ENCODE data around the gene CLEC1A. TPM values are rescaled to one million over a fixed set of nuclear protein-coding genes. Genes with fewer than 3 reads are reported as not detected.
A peak's percentile ranks its signal among the peaks of the same experiment; 100 is the strongest.

The CLEC1A gene
- total RNA-seq: not detected
- not detected for polyA plus RNA-seq

DNA sequence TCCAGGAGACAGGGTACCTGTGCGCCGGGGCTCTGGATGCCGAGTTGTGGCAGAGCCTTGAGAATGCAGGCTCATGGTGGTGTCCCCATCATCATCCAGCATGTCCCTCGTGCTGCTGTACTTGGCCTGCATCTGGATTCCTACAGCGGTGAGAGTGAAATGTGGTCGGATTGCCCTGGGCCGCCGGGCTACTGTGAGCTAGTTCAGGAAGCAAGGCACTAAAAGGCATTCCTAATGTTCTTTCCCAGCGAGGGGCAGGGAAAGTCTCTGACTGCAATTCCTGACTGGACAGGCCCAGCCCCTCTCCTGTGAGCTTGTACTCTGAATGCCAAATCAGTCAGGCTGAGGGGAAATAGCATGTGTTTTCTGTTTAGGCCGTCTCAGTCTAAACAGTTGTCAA lies at the start of gene CLEC1A:
Gene CLEC1A, minus strand, starts transcription at position 195 of the 400 bp plus-strand sequence. Its CDS starts 63 bp downstream, at position 132.
- no peak for DNase-seq
- Mint-ChIP-seq H3K4me3 (no peak within 1 kb of the TSS), H3K27me3 (peaks cover 5% of the 10 kb centered on the region)

GRCh38 chr12:10147714-10148403 lies 49.1 kb upstream of the CLEC1A start:
- ATAC-seq (ENCODE audit: low read depth in 2 of 2): no peak
- peaks cover 5% of the 10 kb centered on the region for H3K27me3 Mint-ChIP-seq

More for the DNA sequence above, at the start of gene CLEC1A:
- Histone ChIP-seq H3K4me1 (ENCODE audit: control insufficient read depth, insufficient read depth, low read length, poor library complexity, severe bottlenecking) (no peaks in the 10 kb centered on the region), H3K27me3 (ENCODE audit: control insufficient read depth, insufficient read depth, low read length) (peaks cover 7% of the 10 kb centered on the region), H3K27ac (ENCODE audit: insufficient read depth, low read length, poor library complexity, severe bottlenecking) (no peak within 1 kb of the TSS), H3K9me3 (ENCODE audit: control insufficient read depth in 2 of 2, low read length in 2 of 2) (no peaks in the 10 kb centered on the region), H3K36me3 (ENCODE audit: control insufficient read depth, insufficient read depth, low read length) (no peaks in the 10 kb centered on the region), H3K4me3 (ENCODE audit: low read depth, low read length) (no peak within 1 kb of the TSS)
- no peaks in the 10 kb centered on the region for H3K4me1 Mint-ChIP-seq
- no peak for ATAC-seq (ENCODE audit: low read depth in 2 of 2)
- no peak within 1 kb of the TSS for H3K27ac Mint-ChIP-seq
- peaks cover 0 to 5% (median 0%) of the 10 kb centered on the region in 7 donors for H3K9me3 Mint-ChIP-seq
- no peaks in the 10 kb centered on the region for H3K36me3 Mint-ChIP-seq

DNA sequence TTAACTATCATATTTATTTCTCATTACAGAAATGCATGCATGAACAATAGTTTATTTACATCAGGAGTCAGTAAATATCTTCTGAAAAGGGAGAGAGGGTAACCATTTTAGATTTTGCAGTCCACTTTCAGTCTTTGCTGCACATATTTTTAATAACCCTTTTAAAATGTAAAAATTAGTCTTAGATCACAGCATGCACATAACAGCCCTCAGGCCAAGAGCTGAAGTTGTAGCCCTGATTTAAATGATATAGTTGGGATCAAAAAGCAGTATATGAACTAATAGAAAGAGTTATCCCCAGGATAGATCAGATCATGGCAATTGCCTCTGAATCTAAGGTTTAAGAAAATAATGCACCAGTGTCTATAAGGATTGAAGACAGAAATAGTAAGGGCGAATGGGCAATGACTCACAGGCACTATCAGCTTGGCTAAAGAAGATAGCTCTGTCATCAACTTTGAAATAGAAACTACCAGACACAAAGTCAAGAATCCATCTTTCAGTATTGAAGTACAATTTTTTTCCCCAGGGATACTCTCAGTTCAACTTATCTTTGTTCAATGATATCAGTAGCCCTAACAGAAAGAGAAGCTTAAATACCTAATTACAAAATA lies 44.3 kb upstream of the CLEC1A start:
- Histone ChIP-seq H3K27ac (ENCODE audit: insufficient read depth, low read length, poor library complexity, severe bottlenecking) (no peak overlapping the region), H3K36me3 (ENCODE audit: control insufficient read depth, insufficient read depth, low read length) (no peaks in the 10 kb centered on the region), H3K27me3 (ENCODE audit: control insufficient read depth, insufficient read depth, low read length) (peaks cover 7% of the 10 kb centered on the region), H3K9me3 (ENCODE audit: control insufficient read depth in 2 of 2, low read length in 2 of 2) (no peaks in the 10 kb centered on the region), H3K4me3 (ENCODE audit: low read depth, low read length) (no peak overlapping the region), H3K4me1 (ENCODE audit: control insufficient read depth, insufficient read depth, low read length, poor library complexity, severe bottlenecking) (no peaks in the 10 kb centered on the region)
- ATAC-seq (ENCODE audit: low read depth in 2 of 2) (no peak), DNase-seq (no peak)
- Mint-ChIP-seq H3K4me3 (no peak overlapping the region), H3K27ac (no peak overlapping the region), H3K36me3 (no peaks in the 10 kb centered on the region), H3K9me3 (peaks cover 0 to 3% (median 0%) of the 10 kb centered on the region in 7 donors), H3K27me3 (peaks cover 10% of the 10 kb centered on the region), H3K4me1 (no peaks in the 10 kb centered on the region)

More at GRCh38 chr12:10147714-10148403, 49.1 kb upstream of the CLEC1A start:
- peaks cover 2% of the 10 kb centered on the region for H3K27me3 ChIP-seq (ENCODE audit: control insufficient read depth, insufficient read depth, low read length)
- Mint-ChIP-seq H3K36me3 (no peaks in the 10 kb centered on the region), H3K27ac (no peak overlapping the region), H3K4me3 (no peak overlapping the region), H3K9me3 (peaks cover 0 to 3% (median 0%) of the 10 kb centered on the region in 7 donors), H3K4me1 (peaks cover 0 to under 1% (median 0%) of the 10 kb centered on the region in 4 donors)
- no peak overlapping the region for H3K4me3 ChIP-seq (ENCODE audit: low read depth, low read length)
- H3K27ac ChIP-seq (ENCODE audit: insufficient read depth, low read length, poor library complexity, severe bottlenecking): no peak overlapping the region
- H3K4me1 ChIP-seq (ENCODE audit: control insufficient read depth, insufficient read depth, low read length, poor library complexity, severe bottlenecking): no peaks in the 10 kb centered on the region
- H3K9me3 ChIP-seq (ENCODE audit: control insufficient read depth in 2 of 2, low read length in 2 of 2): no peaks in the 10 kb centered on the region
- no peak for DNase-seq
- no peaks in the 10 kb centered on the region for H3K36me3 ChIP-seq (ENCODE audit: control insufficient read depth, insufficient read depth, low read length)

DNA sequence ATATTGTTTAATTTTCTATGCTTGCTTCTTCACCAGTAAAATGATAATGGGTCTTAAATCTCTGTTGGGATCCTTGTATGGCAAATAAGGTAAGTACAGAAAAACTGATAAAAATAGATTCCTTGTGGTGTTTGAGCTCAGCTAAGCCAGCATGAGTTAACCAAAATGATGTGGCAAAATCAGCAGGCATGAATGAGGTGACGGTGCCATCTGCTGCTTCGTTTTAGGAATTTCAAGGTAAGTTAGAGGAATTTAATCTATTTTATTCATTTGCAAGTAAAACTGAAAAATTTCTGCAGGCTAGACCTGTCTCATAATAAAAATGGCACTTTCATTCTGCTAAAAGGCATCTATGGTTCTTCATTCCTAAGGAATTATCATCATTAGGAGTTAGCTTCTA lies 41.2 kb upstream of the CLEC1A start:
- Mint-ChIP-seq H3K27ac (no peak overlapping the region), H3K9me3 (no peaks in the 10 kb centered on the region), H3K4me1 (no peaks in the 10 kb centered on the region), H3K4me3 (no peak overlapping the region), H3K27me3 (peaks cover 20% of the 10 kb centered on the region), H3K36me3 (no peaks in the 10 kb centered on the region)
- Histone ChIP-seq H3K27ac (ENCODE audit: insufficient read depth, low read length, poor library complexity, severe bottlenecking) (no peak overlapping the region), H3K36me3 (ENCODE audit: control insufficient read depth, insufficient read depth, low read length) (no peaks in the 10 kb centered on the region), H3K4me3 (ENCODE audit: low read depth, low read length) (no peak overlapping the region), H3K27me3 (ENCODE audit: control insufficient read depth, insufficient read depth, low read length) (peaks cover 7% of the 10 kb centered on the region), H3K4me1 (ENCODE audit: control insufficient read depth, insufficient read depth, low read length, poor library complexity, severe bottlenecking) (no peaks in the 10 kb centered on the region), H3K9me3 (ENCODE audit: control insufficient read depth in 2 of 2, low read length in 2 of 2) (no peaks in the 10 kb centered on the region)
- ATAC-seq (ENCODE audit: low read depth in 2 of 2): peak in 1 of 2 donors; percentile 42
- DNase-seq: peak; percentile 7 to 63 (median 31)

- Mint-ChIP-seq H3K36me3 (no peaks in the 10 kb centered on the region), H3K9me3 (no peaks in the 10 kb centered on the region), H3K4me1 (no peaks in the 10 kb centered on the region), H3K4me3 (no peak overlapping the region), H3K27ac (peak overlapping the region in 1 of 3 donors; percentile 61), H3K27me3 (peaks cover 15% of the 10 kb centered on the region)
- Histone ChIP-seq H3K4me1 (ENCODE audit: control insufficient read depth, insufficient read depth, low read length, poor library complexity, severe bottlenecking) (no peaks in the 10 kb centered on the region), H3K27me3 (ENCODE audit: control insufficient read depth, insufficient read depth, low read length) (peaks cover 4% of the 10 kb centered on the region), H3K4me3 (ENCODE audit: low read depth, low read length) (no peak overlapping the region), H3K9me3 (ENCODE audit: control insufficient read depth in 2 of 2, low read length in 2 of 2) (no peaks in the 10 kb centered on the region), H3K27ac (ENCODE audit: insufficient read depth, low read length, poor library complexity, severe bottlenecking) (no peak overlapping the region), H3K36me3 (ENCODE audit: control insufficient read depth, insufficient read depth, low read length) (no peaks in the 10 kb centered on the region)
- DNase-seq: no peak
- ATAC-seq (ENCODE audit: low read depth in 2 of 2): no peak
These were observed 37.9 kb upstream of the CLEC1A start for GRCh38 chr12:10136637-10137205.

GRCh38 chr12:10135126-10135525 lies 36.3 kb upstream of the CLEC1A start:
- no peak overlapping the region for H3K4me3 ChIP-seq (ENCODE audit: low read depth, low read length)
- no peak for DNase-seq
- no peak for ATAC-seq (ENCODE audit: low read depth in 2 of 2)
- H3K27me3 Mint-ChIP-seq: peaks cover 12% of the 10 kb centered on the region
- H3K4me1 ChIP-seq (ENCODE audit: control insufficient read depth, insufficient read depth, low read length, poor library complexity, severe bottlenecking): peaks cover under 1% of the 10 kb centered on the region
- no peak overlapping the region for H3K27ac ChIP-seq (ENCODE audit: insufficient read depth, low read length, poor library complexity, severe bottlenecking)
- H3K36me3 Mint-ChIP-seq: no peaks in the 10 kb centered on the region
- H3K9me3 ChIP-seq (ENCODE audit: control insufficient read depth in 2 of 2, low read length in 2 of 2): no peaks in the 10 kb centered on the region
- no peaks in the 10 kb centered on the region for H3K36me3 ChIP-seq (ENCODE audit: control insufficient read depth, insufficient read depth, low read length)
- no peaks in the 10 kb centered on the region for H3K9me3 Mint-ChIP-seq
- peaks cover 2% of the 10 kb centered on the region for H3K27me3 ChIP-seq (ENCODE audit: control insufficient read depth, insufficient read depth, low read length)
- no peak overlapping the region for H3K27ac Mint-ChIP-seq
- H3K4me1 Mint-ChIP-seq: peaks cover 2 to 6% (median 2%) of the 10 kb centered on the region in 4 donors
- H3K4me3 Mint-ChIP-seq: no peak overlapping the region

DNA sequence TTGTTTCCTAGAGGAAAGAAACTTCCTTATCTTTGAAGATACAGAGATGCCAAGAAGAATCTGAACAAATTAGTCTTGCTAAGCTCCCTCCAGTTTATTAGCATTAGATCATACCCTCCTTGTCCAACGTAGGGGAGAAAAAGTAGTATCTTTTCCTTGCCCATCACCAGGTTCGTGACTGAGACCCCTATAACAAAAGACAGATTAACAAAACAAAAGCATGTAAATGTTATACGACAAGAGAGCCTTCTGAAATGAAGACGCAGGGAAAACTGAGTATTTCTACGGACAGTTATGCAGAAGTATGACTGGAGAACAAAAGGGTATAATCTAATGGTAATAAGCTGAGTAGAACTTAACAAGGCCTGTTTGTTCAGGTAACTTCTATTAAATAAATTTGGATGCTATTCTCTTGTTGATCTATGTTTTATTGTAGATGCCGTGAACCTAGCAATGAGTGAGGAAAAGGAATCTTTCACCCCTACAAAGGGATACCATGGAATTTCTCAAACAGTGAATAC lies 34.1 kb upstream of the CLEC1A start:
- H3K4me1 Mint-ChIP-seq: peaks cover 5 to 14% (median 7%) of the 10 kb centered on the region in 4 donors
- no peak overlapping the region for H3K27ac ChIP-seq (ENCODE audit: insufficient read depth, low read length, poor library complexity, severe bottlenecking)
- H3K36me3 Mint-ChIP-seq: no peaks in the 10 kb centered on the region
- no peaks in the 10 kb centered on the region for H3K27me3 ChIP-seq (ENCODE audit: control insufficient read depth, insufficient read depth, low read length)
- no peaks in the 10 kb centered on the region for H3K9me3 ChIP-seq (ENCODE audit: control insufficient read depth in 2 of 2, low read length in 2 of 2)
- H3K27ac Mint-ChIP-seq: no peak overlapping the region
- H3K36me3 ChIP-seq (ENCODE audit: control insufficient read depth, insufficient read depth, low read length): no peaks in the 10 kb centered on the region
- no peak overlapping the region for H3K4me3 ChIP-seq (ENCODE audit: low read depth, low read length)
- DNase-seq (no peak), ATAC-seq (ENCODE audit: low read depth in 2 of 2) (no peak)
- peaks cover 0 to 1% (median 0%) of the 10 kb centered on the region in 7 donors for H3K9me3 Mint-ChIP-seq
- H3K4me1 ChIP-seq (ENCODE audit: control insufficient read depth, insufficient read depth, low read length, poor library complexity, severe bottlenecking): peaks cover 5% of the 10 kb centered on the region
- H3K27me3 Mint-ChIP-seq: peaks cover 10% of the 10 kb centered on the region
- H3K4me3 Mint-ChIP-seq: no peak overlapping the region
